Progenitor cell of endocrine pancreas (in vitro differentiated cells): ENCODE measurements around the gene FBXO47. TPM values are rescaled to one million over a fixed set of nuclear protein-coding genes. Genes with fewer than 3 reads are reported as not detected.
A peak's percentile ranks its signal among the peaks of the same experiment; 100 is the strongest.

Experiments
- DNase-seq: peaks from one replicate; pipeline ENCODE4 v3.0.0; 2021; ENCODE audit warnings: low spot score; ENCODE audit not compliant: unreplicated experiment
- H3K27ac Mint-ChIP-seq: 2 replicates; pipeline ENCODE4 v1.8.0; 2021; ENCODE audit warnings: mild to moderate bottlenecking, moderate library complexity, mixed read lengths
- H3K27me3 Mint-ChIP-seq: 2 replicates; pipeline ENCODE4 v1.8.0; 2021; ENCODE audit warnings: mixed read lengths
- H3K36me3 Mint-ChIP-seq: 2 replicates; pipeline ENCODE4 v1.8.0; 2022; ENCODE audit warnings: mixed read lengths; ENCODE audit not compliant: insufficient read depth
- H3K4me1 Mint-ChIP-seq: 2 replicates; pipeline ENCODE4 v1.8.0; 2021; ENCODE audit warnings: low read depth, mixed read lengths
- H3K4me3 Mint-ChIP-seq: 2 replicates; pipeline ENCODE4 v1.8.0; 2021; ENCODE audit warnings: low read depth, mild to moderate bottlenecking, moderate library complexity, mixed read lengths
- H3K9me3 Mint-ChIP-seq: 2 replicates; pipeline ENCODE4 v1.8.0; 2021; ENCODE audit warnings: low read depth, mixed read lengths
- CTCF ChIP-seq: fragments of 200-600 bp; sonication (generic); IDR thresholded peaks from one replicate; pipeline ENCODE4 v1.5.0; 2021; ENCODE audit warnings: antibody characterized with exemption, mild to moderate bottlenecking; ENCODE audit not compliant: unreplicated experiment
- total RNA-seq: library from RNA; stranded (reverse); gene quantifications from 2 replicates; pipeline ENCODE4 v1.2.1, GENCODE V29; 2021

FBXO47 gene
- total RNA-seq, 1 donor from 2014 or later, result not detected

- H3K4me3 Mint-ChIP-seq, result no peak overlapping the region
- H3K27ac Mint-ChIP-seq, result peak overlapping the region; percentile 45
- DNase-seq, result no peak
- TF ChIP-seq CTCF, result no peak
- no peaks in the 10 kb centered on the region for H3K9me3 Mint-ChIP-seq
- peaks cover 21% of the 10 kb centered on the region for H3K36me3 Mint-ChIP-seq
- H3K4me1 Mint-ChIP-seq, result no peaks in the 10 kb centered on the region
- H3K27me3 Mint-ChIP-seq, result no peaks in the 10 kb centered on the region
These were observed 66.1 kb downstream of the FBXO47 start for GRCh38 chr17:38900978-38901656.

DNA sequence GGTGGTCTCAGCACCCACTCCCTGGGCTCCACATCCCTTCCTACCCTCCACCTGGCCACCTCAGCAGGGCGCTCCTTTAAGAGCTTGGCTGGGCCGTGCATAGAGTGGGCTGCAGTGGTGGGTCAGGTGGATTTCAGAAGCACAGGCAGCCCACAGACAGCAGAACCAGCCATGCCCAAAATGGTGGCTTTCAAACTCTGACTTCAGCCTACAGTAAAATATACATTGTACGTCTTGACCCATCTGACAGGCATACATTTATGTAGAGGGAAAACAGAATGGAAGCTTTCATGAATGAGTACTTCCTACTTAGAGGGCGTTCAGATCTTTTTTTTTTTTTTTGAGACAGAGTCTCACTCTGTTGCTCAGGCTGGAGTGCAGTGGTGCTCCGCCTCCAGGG, 67.8 kb downstream of the FBXO47 start:
- no peak overlapping the region for H3K27ac Mint-ChIP-seq
- H3K4me3 Mint-ChIP-seq, result no peak overlapping the region
- DNase-seq, result no peak
- no peak for TF ChIP-seq CTCF
- no peaks in the 10 kb centered on the region for H3K27me3 Mint-ChIP-seq
- no peaks in the 10 kb centered on the region for H3K4me1 Mint-ChIP-seq
- no peaks in the 10 kb centered on the region for H3K9me3 Mint-ChIP-seq
- H3K36me3 Mint-ChIP-seq, result peaks cover 15% of the 10 kb centered on the region

GRCh38 chr17:38898812-38899348, 68.3 kb downstream of the FBXO47 start:
- peak overlapping the region; percentile 64 for H3K27ac Mint-ChIP-seq

GRCh38 chr17:38898291-38898679, 68.9 kb downstream of the FBXO47 start:
- no peaks in the 10 kb centered on the region for H3K9me3 Mint-ChIP-seq
- DNase-seq, result no peak
- no peak overlapping the region for H3K27ac Mint-ChIP-seq
- H3K36me3 Mint-ChIP-seq, result peaks cover 9% of the 10 kb centered on the region
- H3K27me3 Mint-ChIP-seq, result no peaks in the 10 kb centered on the region
- no peak for TF ChIP-seq CTCF
- no peak overlapping the region for H3K4me3 Mint-ChIP-seq
- H3K4me1 Mint-ChIP-seq, result no peaks in the 10 kb centered on the region

More at GRCh38 chr17:38898812-38899348, 68.3 kb downstream of the FBXO47 start:
- Mint-ChIP-seq H3K36me3 (peaks cover 13% of the 10 kb centered on the region), H3K27me3 (no peaks in the 10 kb centered on the region), H3K4me1 (no peaks in the 10 kb centered on the region), H3K9me3 (no peaks in the 10 kb centered on the region), H3K4me3 (no peak overlapping the region)
- no peak for TF ChIP-seq CTCF
- DNase-seq, result no peak

- no peak overlapping the region for H3K4me3 Mint-ChIP-seq
- no peaks in the 10 kb centered on the region for H3K27me3 Mint-ChIP-seq
- no peak overlapping the region for H3K27ac Mint-ChIP-seq
- DNase-seq, result no peak
- H3K4me1 Mint-ChIP-seq, result no peaks in the 10 kb centered on the region
- peaks cover 7% of the 10 kb centered on the region for H3K36me3 Mint-ChIP-seq
- TF ChIP-seq CTCF, result no peak
- H3K9me3 Mint-ChIP-seq, result no peaks in the 10 kb centered on the region
These were observed 69.4 kb downstream of the FBXO47 start for GRCh38 chr17:38897671-38898290.
